OCI-LY7 (cell line): ENCODE results near the gene PRKD2. TPM values are rescaled to one million over a fixed set of nuclear protein-coding genes. Genes with fewer than 3 reads are reported as not detected.

Source experiments
- BruUV-seq: library from RNA; stranded (reverse); fragments of 400-500 nt; replicated peaks from 2 replicates; lab custom pipeline; 2021; lab: Mats Ljungman, UMichigan
- CTCF ChIA-PET: fragments of 300-600 bp; sonication (Branson Sonifier 250); formaldehyde crosslinking; loops from one replicate; lab custom pipeline; 2022; ENCODE audit warnings: antibody characterized with exemption; ENCODE audit not compliant: unreplicated experiment; lab: Charles Lee
- POLR2A ChIA-PET: fragments of 300-600 bp; sonication (Branson Sonifier 250); formaldehyde crosslinking; loops from one replicate; lab custom pipeline; 2022; ENCODE audit warnings: antibody characterized with exemption; lab: Charles Lee
- DNase-seq: peaks from one replicate; pipeline ENCODE4 v3.0.0-alpha.2; 2015; ENCODE audit warnings: low spot score
- H2AFZ ChIP-seq: fragments of 200-600 bp; sonication (generic), shearing (Covaris generic); 2 replicates; pipeline ENCODE4 v1.6.1; 2014; ENCODE audit warnings: mild to moderate bottlenecking, antibody characterized with exemption, low read length, moderate library complexity
- H3K27ac ChIP-seq: fragments of 200-600 bp; sonication (generic); 2 replicates; pipeline ENCODE4 v1.5.1; 2014; ENCODE audit warnings: mixed run types, low read depth, mild to moderate bottlenecking, moderate library complexity, low read length, inconsistent platforms; ENCODE audit not compliant: poor library complexity, severe bottlenecking
- H3K36me3 ChIP-seq: fragments of 200-600 bp; sonication (generic); 2 replicates; pipeline ENCODE4 v1.6.1; 2014; ENCODE audit warnings: mild to moderate bottlenecking, antibody characterized with exemption, low read length, moderate library complexity, mixed read lengths; ENCODE audit not compliant: insufficient read depth
- H3K4me1 ChIP-seq: fragments of 200-600 bp; sonication (generic); 2 replicates; pipeline ENCODE4 v1.5.1; 2014; ENCODE audit warnings: mild to moderate bottlenecking, low read length; ENCODE audit not compliant: insufficient read depth, poor library complexity, severe bottlenecking
- H3K4me2 ChIP-seq: fragments of 200-600 bp; sonication (generic); 2 replicates; pipeline ENCODE4 v1.6.1; 2014; ENCODE audit warnings: mild to moderate bottlenecking, low read length
- H3K4me3 ChIP-seq: fragments of 200-600 bp; sonication (generic); 2 replicates; pipeline ENCODE4 v1.5.1; 2014; ENCODE audit warnings: mild to moderate bottlenecking, low read depth, low read length; ENCODE audit not compliant: poor library complexity, severe bottlenecking
- H3K79me2 ChIP-seq: fragments of 200-600 bp; sonication (generic); 2 replicates; pipeline ENCODE4 v1.6.1; 2016; ENCODE audit warnings: low read depth, mild to moderate bottlenecking, low read length, moderate library complexity, mixed read lengths; ENCODE audit not compliant: insufficient read depth
- H3K9me2 ChIP-seq: fragments of 200-600 bp; sonication (generic); 2 replicates; pipeline ENCODE4 v1.6.1; 2016; ENCODE audit warnings: mild to moderate bottlenecking, low read length, mixed read lengths; ENCODE audit not compliant: insufficient read depth
- H3K9me3 ChIP-seq: fragments of 200-600 bp; sonication (generic); 2 replicates; pipeline ENCODE4 v1.6.1; 2014; ENCODE audit warnings: mild to moderate bottlenecking, mixed run types, low read length, mixed read lengths
- H4K20me1 ChIP-seq: fragments of 200-600 bp; sonication (generic); 2 replicates; pipeline ENCODE4 v1.6.1; 2014; ENCODE audit warnings: mild to moderate bottlenecking, antibody characterized with exemption, low read length, moderate library complexity, mixed read lengths; ENCODE audit not compliant: insufficient read depth
- EZH2phosphoT487 ChIP-seq: fragments of 200-600 bp; sonication (generic); IDR thresholded peaks from 2 replicates; pipeline ENCODE4 v1.6.1; 2018; ENCODE audit warnings: low read depth, borderline replicate concordance, mild to moderate bottlenecking, mixed run types, antibody characterized with exemption, low read length, moderate library complexity, mixed read lengths
- intact Hi-C: fragments of 100-400 bp; cut with micrococcal nuclease; formaldehyde crosslinking; loops from one replicate; pipeline ENCODE4 v1.10.0; 2022; ENCODE audit not compliant: unreplicated experiment
- total RNA-seq, 2 experiments: library from RNA; depleted of rRNA in 1 of 2; stranded (reverse); fragments of >200 nt in 1 of 2; shearing (Covaris generic) in 1 of 2; gene quantifications; 2 replicates each; pipeline ENCODE4 v1.2.3, GENCODE V29; 2014 to 2022
- TF ChIP-seq, protein P1 (sequence below): fragments of 200-600 bp; sonication (generic); conservative IDR thresholded peaks from 2 replicates; pipeline ENCODE4 v1.5.1; 2014; ENCODE audit warnings: mild to moderate bottlenecking, antibody characterized with exemption, low read length, moderate library complexity, mixed read lengths

The PRKD2 gene
- total RNA-seq, 2 experiments from 2014 or later: 30.5 to 89.2 TPM

GRCh38 chr19:46724468-46724867 lies 7.6 kb upstream of the PRKD2 start:
- 0 out of 2 replicates have a peak, but pooled peaks cover 4% of the 10 kb centered on the region for H4K20me1 ChIP-seq
- no peak overlapping the region for H2AFZ ChIP-seq
- peaks cover 22% of the 10 kb centered on the region for H3K4me1 ChIP-seq
- intact Hi-C loops: no loop called here
- CTCF ChIA-PET: no interaction called here
- TF ChIP-seq EZH2phosphoT487: no peak
- TF ChIP-seq, protein P1, sequence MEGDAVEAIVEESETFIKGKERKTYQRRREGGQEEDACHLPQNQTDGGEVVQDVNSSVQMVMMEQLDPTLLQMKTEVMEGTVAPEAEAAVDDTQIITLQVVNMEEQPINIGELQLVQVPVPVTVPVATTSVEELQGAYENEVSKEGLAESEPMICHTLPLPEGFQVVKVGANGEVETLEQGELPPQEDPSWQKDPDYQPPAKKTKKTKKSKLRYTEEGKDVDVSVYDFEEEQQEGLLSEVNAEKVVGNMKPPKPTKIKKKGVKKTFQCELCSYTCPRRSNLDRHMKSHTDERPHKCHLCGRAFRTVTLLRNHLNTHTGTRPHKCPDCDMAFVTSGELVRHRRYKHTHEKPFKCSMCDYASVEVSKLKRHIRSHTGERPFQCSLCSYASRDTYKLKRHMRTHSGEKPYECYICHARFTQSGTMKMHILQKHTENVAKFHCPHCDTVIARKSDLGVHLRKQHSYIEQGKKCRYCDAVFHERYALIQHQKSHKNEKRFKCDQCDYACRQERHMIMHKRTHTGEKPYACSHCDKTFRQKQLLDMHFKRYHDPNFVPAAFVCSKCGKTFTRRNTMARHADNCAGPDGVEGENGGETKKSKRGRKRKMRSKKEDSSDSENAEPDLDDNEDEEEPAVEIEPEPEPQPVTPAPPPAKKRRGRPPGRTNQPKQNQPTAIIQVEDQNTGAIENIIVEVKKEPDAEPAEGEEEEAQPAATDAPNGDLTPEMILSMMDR: no peak
- H3K79me2 ChIP-seq: no peaks in the 10 kb centered on the region
- H3K4me3 ChIP-seq: no peak overlapping the region
- no peak overlapping the region for H3K27ac ChIP-seq
- peaks cover 95% of the 10 kb centered on the region for H3K36me3 ChIP-seq
- DNase-seq: no peak
- H3K4me2 ChIP-seq: no peak overlapping the region
- no peaks in the 10 kb centered on the region for H3K9me2 ChIP-seq
- no peaks in the 10 kb centered on the region for H3K9me3 ChIP-seq
- POLR2A ChIA-PET: no interaction called here
- no TSS peak for BruUV-seq

DNA sequence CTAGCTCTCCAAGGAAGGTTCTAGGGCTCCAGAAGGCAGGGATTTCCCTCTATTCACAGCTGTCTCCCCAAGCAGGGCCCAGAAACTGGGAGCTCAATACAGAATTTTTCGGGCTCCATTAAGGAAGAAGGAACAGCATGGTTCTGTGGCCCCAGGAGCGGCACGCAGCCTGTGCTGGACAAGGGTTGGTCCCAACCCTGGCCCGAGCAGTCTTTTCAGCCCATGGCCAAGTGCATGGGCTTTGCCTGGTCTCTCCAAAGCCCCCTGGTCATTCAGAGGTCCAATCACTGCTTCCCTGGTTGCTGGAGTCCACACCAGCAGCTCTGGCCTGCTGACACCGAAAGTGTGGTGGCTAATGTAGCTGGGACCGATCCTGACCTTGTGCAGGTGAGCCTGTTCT lies 6.6 kb upstream of the PRKD2 start:
- no TSS peak for BruUV-seq
- Histone ChIP-seq H4K20me1 (no peaks in the 10 kb centered on the region), H3K4me1 (peaks cover 32% of the 10 kb centered on the region), H3K4me3 (no peak overlapping the region), H3K79me2 (no peaks in the 10 kb centered on the region), H3K9me3 (no peaks in the 10 kb centered on the region), H3K27ac (no peak overlapping the region), H2AFZ (no peak overlapping the region), H3K4me2 (no peak overlapping the region), H3K9me2 (no peaks in the 10 kb centered on the region), H3K36me3 (peaks cover 85% of the 10 kb centered on the region)
- ChIA-PET CTCF (no interaction called here), POLR2A (interaction anchor here (0.9 kb wide), 1 partner anchor 18 kb away, joined by 3 read pairs; no protein-coding TSS in a partner anchor)
- TF ChIP-seq, protein P1: no peak
- TF ChIP-seq EZH2phosphoT487: no peak
- no peak for DNase-seq
- intact Hi-C loops: no loop called here

GRCh38 chr19:46723023-46723461 lies 6.1 kb upstream of the PRKD2 start:
- no peak overlapping the region for H3K4me3 ChIP-seq
- ChIA-PET POLR2A (interaction anchor here (0.9 kb wide), 1 partner anchor 17 kb away, joined by 3 read pairs; no protein-coding TSS in a partner anchor), CTCF (no interaction called here)
- no peak overlapping the region for H2AFZ ChIP-seq
- H3K79me2 ChIP-seq: no peaks in the 10 kb centered on the region
- no peak overlapping the region for H3K4me2 ChIP-seq
- no peak overlapping the region for H3K27ac ChIP-seq
- H3K36me3 ChIP-seq: peaks cover 81% of the 10 kb centered on the region
- H4K20me1 ChIP-seq: no peaks in the 10 kb centered on the region
- BruUV-seq: no TSS peak
- intact Hi-C loops: no loop called here
- H3K9me2 ChIP-seq: no peaks in the 10 kb centered on the region
- no peak for DNase-seq
- peaks cover 37% of the 10 kb centered on the region for H3K4me1 ChIP-seq
- TF ChIP-seq EZH2phosphoT487: no peak
- TF ChIP-seq, protein P1: no peak
- H3K9me3 ChIP-seq: no peaks in the 10 kb centered on the region
